ENCODE results near the gene CALU.

Gene CALU

DNA sequence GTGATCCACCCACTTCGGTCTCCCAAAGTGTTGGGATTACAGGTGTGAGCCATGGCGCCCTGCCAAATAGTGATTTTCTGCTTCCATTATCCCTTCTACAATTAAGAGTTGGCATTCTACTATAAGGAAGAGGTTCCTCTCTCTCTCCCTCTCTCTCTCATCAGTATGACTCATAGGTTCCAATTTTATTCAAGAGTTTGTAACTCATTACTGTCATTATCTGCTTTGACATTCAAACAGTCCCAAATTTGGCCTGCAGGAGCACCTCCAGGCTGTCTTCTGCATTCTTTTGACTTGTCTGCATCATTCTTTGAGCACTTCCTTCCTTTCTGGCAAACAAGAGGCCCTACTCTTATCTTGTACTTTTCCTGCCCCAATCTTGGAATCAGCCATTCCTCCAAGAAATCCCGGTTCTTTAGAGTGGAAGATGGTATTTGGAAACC lies 33.2 kb upstream of the CALU start:
- DNase-seq (ENCODE audit: extremely low spot score): no peak
- ChIA-PET POLR2A (no interaction called here), CTCF (no interaction called here)
- TF ChIP-seq ZNF384 (IDR thresholded peaks at IDR 0.05): no peak
- no peak for TF ChIP-seq NFRKB (IDR thresholded peaks at IDR 0.05)
- TF ChIP-seq LEF1 (IDR thresholded peaks at IDR 0.05; ENCODE audit: borderline replicate concordance): no peak
- TF ChIP-seq SUZ12 (IDR thresholded peaks at IDR 0.05): no peak
- no peak for TF ChIP-seq ARNT (IDR thresholded peaks at IDR 0.05)
- no peak for TF ChIP-seq BHLHE40 (IDR thresholded peaks at IDR 0.05; ENCODE audit: borderline replicate concordance)
- no peak for TF ChIP-seq FOXA1 (IDR thresholded peaks at IDR 0.05)
- TF ChIP-seq HDGF (IDR thresholded peaks at IDR 0.05; ENCODE audit: borderline replicate concordance): no peak

DNA sequence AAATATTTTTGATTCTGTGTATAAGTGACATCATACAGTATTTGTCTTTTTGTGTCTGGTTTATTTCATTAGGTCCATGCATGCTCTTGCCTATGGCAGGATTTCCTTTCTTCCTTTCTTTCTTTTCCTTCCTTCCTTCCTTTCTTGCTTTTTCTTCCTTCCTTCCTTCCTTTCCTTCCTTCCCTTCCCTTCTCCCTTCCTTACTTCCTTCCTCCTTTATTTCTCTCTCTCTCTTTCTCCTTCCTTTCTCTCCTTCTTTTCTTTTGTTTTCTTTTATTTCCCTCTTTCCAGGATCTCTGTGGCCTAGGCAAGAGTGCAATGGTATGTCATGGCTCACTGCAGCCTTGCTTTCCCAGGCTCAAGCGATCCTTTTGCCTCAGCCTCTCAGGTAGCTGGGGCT lies 31.4 kb upstream of the CALU start:
- DNase-seq (ENCODE audit: extremely low spot score): no peak

DNA sequence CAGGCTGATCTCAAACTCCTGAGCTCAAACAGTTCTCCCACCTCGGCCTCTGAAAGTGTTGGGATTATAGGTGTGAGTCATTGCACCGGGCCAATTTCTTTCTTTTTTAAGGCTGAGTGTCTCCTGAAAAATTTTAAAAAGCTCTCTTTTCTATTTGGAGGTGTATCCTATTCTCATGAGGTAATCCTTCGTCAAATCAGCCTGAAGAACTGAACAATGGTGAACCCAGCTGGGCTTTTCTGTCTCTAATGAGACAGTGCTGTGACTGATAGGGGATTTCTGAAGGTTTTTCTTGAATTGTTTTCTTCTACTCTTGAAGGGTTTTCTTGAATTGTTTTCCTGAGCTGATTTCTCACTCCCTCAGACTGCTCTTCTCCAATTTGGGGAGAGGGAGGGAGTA lies 30.9 kb upstream of the CALU start:
- TF ChIP-seq ZNF384 (IDR thresholded peaks at IDR 0.05) (no peak), HDGF (IDR thresholded peaks at IDR 0.05; ENCODE audit: borderline replicate concordance) (no peak), L3MBTL2 (conservative IDR thresholded peaks at IDR 0.05) (no peak)
- ChIA-PET POLR2A (interaction anchor here (0.8 to 2.2 kb wide), 2 partner anchors 8 to 30 kb away, joined by 3 to 8 read pairs; partner anchors contain the start of gene CALU), CTCF (no interaction called here)
- DNase-seq (ENCODE audit: extremely low spot score): no peak

More for the DNA sequence above, 31.4 kb upstream of the CALU start:
- CTCF ChIA-PET: no interaction called here
- TF ChIP-seq FOXA1 (IDR thresholded peaks at IDR 0.05): no peak
- TF ChIP-seq CTBP1 (IDR thresholded peaks at IDR 0.05; ENCODE audit: borderline replicate concordance): no peak
- no peak for TF ChIP-seq ARNT (IDR thresholded peaks at IDR 0.05)
- no peak for TF ChIP-seq L3MBTL2 (conservative IDR thresholded peaks at IDR 0.05)
- TF ChIP-seq BHLHE40 (IDR thresholded peaks at IDR 0.05; ENCODE audit: borderline replicate concordance): no peak
- no peak for TF ChIP-seq TARDBP (IDR thresholded peaks at IDR 0.05)
- TF ChIP-seq ZNF384 (IDR thresholded peaks at IDR 0.05): no peak
- TF ChIP-seq SP1 (IDR thresholded peaks at IDR 0.05): no peak
- no peak for TF ChIP-seq SUZ12 (IDR thresholded peaks at IDR 0.05)
- TF ChIP-seq FOXM1 (IDR thresholded peaks at IDR 0.05; ENCODE audit: borderline replicate concordance): no peak
- TF ChIP-seq HDGF (IDR thresholded peaks at IDR 0.05; ENCODE audit: borderline replicate concordance): no peak
- no peak for TF ChIP-seq NFRKB (IDR thresholded peaks at IDR 0.05)
- no peak for TF ChIP-seq LEF1 (IDR thresholded peaks at IDR 0.05; ENCODE audit: borderline replicate concordance)
- TF ChIP-seq ELF4 (IDR thresholded peaks at IDR 0.05): no peak
- TF ChIP-seq, protein P1, sequence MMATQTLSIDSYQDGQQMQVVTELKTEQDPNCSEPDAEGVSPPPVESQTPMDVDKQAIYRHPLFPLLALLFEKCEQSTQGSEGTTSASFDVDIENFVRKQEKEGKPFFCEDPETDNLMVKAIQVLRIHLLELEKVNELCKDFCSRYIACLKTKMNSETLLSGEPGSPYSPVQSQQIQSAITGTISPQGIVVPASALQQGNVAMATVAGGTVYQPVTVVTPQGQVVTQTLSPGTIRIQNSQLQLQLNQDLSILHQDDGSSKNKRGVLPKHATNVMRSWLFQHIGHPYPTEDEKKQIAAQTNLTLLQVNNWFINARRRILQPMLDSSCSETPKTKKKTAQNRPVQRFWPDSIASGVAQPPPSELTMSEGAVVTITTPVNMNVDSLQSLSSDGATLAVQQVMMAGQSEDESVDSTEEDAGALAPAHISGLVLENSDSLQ (IDR thresholded peaks at IDR 0.05): no peak
- TF ChIP-seq FOXK2 (IDR thresholded peaks at IDR 0.05): no peak
- POLR2A ChIA-PET: interaction anchor here (2.2 kb wide), 1 partner anchor 31 kb away, joined by 8 read pairs; the partner anchor contains the start of gene CALU

DNA sequence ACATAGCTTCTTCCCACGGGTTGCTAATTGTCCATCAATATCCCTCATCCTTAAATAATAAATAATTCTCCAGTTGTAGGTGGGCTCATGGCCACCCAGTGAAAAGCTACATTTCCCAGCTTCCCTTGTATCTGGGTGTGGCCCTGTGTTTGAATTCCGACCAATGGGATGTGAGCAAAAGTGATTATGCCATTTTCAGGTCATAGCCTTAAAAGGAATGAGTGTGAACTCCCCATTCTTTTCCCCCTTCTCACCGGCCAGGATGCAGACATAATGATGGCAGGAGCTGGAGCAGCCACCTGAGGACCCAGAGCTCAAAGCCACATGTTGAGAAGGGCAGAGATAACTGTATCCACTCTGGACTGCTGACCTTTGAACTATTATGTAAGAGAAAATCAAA lies 30.3 kb upstream of the CALU start:
- ChIA-PET POLR2A (interaction anchor here (0.8 to 2.2 kb wide), 2 partner anchors 9 to 30 kb away, joined by 3 to 8 read pairs; partner anchors contain the start of gene CALU), CTCF (no interaction called here)
- DNase-seq (ENCODE audit: extremely low spot score): no peak
- no peak for TF ChIP-seq BHLHE40 (IDR thresholded peaks at IDR 0.05; ENCODE audit: borderline replicate concordance)
- no peak for TF ChIP-seq ARNT (IDR thresholded peaks at IDR 0.05)
- no peak for TF ChIP-seq NFRKB (IDR thresholded peaks at IDR 0.05)
- TF ChIP-seq FOXM1 (IDR thresholded peaks at IDR 0.05; ENCODE audit: borderline replicate concordance): no peak
- TF ChIP-seq ZNF384 (IDR thresholded peaks at IDR 0.05): no peak
- no peak for TF ChIP-seq ELF4 (IDR thresholded peaks at IDR 0.05)
- TF ChIP-seq SP1 (IDR thresholded peaks at IDR 0.05): no peak
- TF ChIP-seq FOXK2 (IDR thresholded peaks at IDR 0.05): no peak
- no peak for TF ChIP-seq CTBP1 (IDR thresholded peaks at IDR 0.05; ENCODE audit: borderline replicate concordance)
- no peak for TF ChIP-seq HDGF (IDR thresholded peaks at IDR 0.05; ENCODE audit: borderline replicate concordance)
- no peak for TF ChIP-seq L3MBTL2 (conservative IDR thresholded peaks at IDR 0.05)
- no peak for TF ChIP-seq LEF1 (IDR thresholded peaks at IDR 0.05; ENCODE audit: borderline replicate concordance)

DNA sequence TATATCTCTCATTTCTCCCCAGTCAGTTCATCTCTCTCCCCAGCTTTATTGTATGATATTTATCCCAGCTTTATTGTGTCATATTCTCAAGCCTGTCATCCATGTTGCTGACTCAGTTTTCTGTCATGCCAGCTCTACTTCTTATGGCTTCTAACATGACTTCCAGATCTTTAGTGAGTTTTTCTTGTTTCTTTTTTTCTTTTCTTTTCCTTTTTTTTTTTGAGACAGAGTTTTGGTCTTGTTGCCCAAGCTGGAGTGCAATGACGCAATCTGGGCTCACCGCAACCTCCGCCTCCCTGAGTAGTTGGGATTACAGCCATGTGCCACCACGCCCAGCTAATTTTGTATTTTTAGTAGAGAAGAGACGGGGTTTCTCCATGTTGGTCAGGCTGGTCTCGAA lies 28.7 kb upstream of the CALU start:
- no peak for DNase-seq (ENCODE audit: extremely low spot score)
- TF ChIP-seq SP1 (IDR thresholded peaks at IDR 0.05): no peak
- TF ChIP-seq LEF1 (IDR thresholded peaks at IDR 0.05; ENCODE audit: borderline replicate concordance): no peak
- no peak for TF ChIP-seq HDGF (IDR thresholded peaks at IDR 0.05; ENCODE audit: borderline replicate concordance)
- no peak for TF ChIP-seq CTBP1 (IDR thresholded peaks at IDR 0.05; ENCODE audit: borderline replicate concordance)
- no peak for TF ChIP-seq L3MBTL2 (conservative IDR thresholded peaks at IDR 0.05)
- POLR2A ChIA-PET: no interaction called here
- CTCF ChIA-PET: no interaction called here

DNA sequence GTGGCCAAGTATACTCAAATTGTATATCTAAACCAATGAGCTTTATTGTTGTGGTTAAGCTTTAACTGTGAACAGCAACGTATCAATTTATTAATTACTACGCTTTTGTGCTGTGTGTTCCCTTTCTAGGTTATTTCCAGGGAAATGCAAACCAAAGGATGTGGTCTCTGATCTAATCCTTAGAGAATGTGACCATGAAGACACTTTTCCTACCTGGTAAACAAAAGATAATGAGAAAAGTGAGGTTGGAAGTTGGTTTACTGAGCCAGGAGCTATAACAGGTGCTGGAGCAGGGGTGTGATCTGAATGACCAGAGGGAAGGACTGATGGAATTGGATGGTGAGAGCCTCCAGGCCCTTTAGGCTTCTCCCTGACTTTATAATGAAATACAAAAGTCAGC lies 25.4 kb upstream of the CALU start:
- ChIA-PET POLR2A (no interaction called here), CTCF (no interaction called here)
- DNase-seq (ENCODE audit: extremely low spot score): no peak
- TF ChIP-seq ZNF384 (IDR thresholded peaks at IDR 0.05) (no peak), FOXA1 (IDR thresholded peaks at IDR 0.05) (no peak), LEF1 (IDR thresholded peaks at IDR 0.05; ENCODE audit: borderline replicate concordance) (no peak), NFRKB (IDR thresholded peaks at IDR 0.05) (no peak)

DNA sequence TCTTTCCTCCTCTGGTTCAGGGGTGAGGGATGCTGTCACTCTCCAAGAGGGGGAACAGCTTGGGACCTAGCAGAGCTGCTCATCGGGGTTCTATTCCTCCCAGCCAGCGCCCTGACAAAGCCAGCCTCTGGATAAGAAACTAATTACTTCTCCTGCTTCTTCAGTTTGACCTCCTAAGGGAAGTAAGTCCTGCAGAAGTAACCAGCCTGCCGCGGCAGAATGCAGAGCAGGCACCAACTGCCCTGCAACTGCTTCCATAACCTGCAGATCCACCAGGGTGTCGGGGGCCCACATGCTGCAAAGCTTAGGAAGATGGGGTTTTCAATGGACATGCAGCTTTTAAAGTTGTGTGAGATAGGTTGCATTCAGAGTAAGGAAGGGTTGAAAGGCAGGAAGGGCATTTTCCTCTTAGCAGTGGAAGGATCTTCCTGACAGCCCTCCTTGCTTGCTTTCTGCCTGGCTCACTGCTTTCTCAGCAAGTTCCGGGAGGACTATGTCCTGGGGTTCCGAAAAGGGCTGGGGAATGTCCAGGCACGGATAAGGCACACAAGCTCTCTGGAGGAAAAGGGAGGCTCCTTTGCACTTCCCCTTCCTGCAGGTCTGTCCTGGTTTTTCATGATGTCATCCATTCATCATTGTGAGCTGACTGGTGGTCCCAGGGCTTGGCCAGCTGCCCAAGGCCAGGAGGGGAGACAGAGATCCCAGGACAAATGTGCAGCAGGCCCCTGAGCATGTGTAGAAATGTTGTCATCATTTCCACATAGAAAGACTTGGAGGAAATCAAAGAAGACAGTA lies 24.3 kb upstream of the CALU start:
- DNase-seq (ENCODE audit: extremely low spot score): no peak
- ChIA-PET POLR2A (no interaction called here), CTCF (no interaction called here)
- TF ChIP-seq ARNT (IDR thresholded peaks at IDR 0.05) (no peak), SP1 (IDR thresholded peaks at IDR 0.05) (no peak), NFRKB (IDR thresholded peaks at IDR 0.05) (no peak), CTBP1 (IDR thresholded peaks at IDR 0.05; ENCODE audit: borderline replicate concordance) (no peak), FOXA1 (IDR thresholded peaks at IDR 0.05) (no peak), TARDBP (IDR thresholded peaks at IDR 0.05) (no peak), FOXK2 (IDR thresholded peaks at IDR 0.05) (no peak), ELF4 (IDR thresholded peaks at IDR 0.05) (no peak), BHLHE40 (IDR thresholded peaks at IDR 0.05; ENCODE audit: borderline replicate concordance) (no peak), ZNF384 (IDR thresholded peaks at IDR 0.05) (no peak), LEF1 (IDR thresholded peaks at IDR 0.05; ENCODE audit: borderline replicate concordance) (no peak), L3MBTL2 (conservative IDR thresholded peaks at IDR 0.05) (no peak)
- TF ChIP-seq, protein P1 (IDR thresholded peaks at IDR 0.05): no peak
